NCI-H748 (cell line): ENCODE results near the gene A3GALT2.
"Not testable (repeated sequence)": the region's sequence is repeated elsewhere in the genome, so short reads cannot be mapped to it uniquely, and the experiment has no call there.

Experiments used
- DNase-seq: peaks from one replicate; lab custom pipeline; 2025; ENCODE audit not compliant: unreplicated experiment; lab: John Stamatoyannopoulos, UW

The A3GALT2 gene

DNA sequence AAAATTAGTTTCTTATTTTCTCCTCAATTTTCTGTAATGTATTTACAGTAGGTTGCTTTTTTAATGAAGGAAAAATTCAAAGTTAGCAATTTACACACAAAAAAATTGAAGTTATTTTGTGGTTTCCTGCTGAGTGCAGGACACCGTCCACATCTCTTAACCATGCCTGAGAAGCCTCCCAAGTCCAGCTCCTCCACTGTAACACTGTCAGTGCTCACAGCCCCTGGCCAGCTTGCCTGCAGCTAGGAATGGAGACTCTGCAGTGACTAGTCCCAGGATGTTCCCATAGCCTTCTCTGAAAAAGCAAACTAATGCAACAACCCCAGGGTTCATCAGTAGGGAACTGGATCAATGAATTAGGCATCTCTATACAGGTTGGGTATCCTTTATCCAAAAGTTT lies 3.5 kb downstream of the A3GALT2 start:
- no peak for DNase-seq

DNA sequence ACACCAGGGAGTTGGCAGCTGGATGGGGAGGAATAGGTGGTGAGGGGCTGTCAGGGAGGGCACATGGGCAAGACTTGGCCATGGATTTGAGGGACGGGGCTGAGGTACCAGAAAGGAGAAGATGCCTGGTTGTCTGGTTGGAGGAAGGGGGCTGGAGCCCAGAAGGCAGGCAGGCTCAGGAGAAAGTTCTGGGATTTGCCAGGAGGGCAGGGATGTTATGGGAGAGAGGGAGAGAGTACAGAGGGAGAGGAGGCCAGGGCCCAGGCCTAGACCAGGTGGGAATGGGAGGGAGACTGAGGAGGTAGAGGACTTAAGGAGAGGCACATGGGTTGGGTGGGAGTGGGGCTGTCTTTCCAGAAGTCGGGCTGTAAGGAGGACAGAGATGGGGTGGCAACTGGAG lies 4.3 kb downstream of the A3GALT2 start:
- DNase-seq, result no peak

DNA sequence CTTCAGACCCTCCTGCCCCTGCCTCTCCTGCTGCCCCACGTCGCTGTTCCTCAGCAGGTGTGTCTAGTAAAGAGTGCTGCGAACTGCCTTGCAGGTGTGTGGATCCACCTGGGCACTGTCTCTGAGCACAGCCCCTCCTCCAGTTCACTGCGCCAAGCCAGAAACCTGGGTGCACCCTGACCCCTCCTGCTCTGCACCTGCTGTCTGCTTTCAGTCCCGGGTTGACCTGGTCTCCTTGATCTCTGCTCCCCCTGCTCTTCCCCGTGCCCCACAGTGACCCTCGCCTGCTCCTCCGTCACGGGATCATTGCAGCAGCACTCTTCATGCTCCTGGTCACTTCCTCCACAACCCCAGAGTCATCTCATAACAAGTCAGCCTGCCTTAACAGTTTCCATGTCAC lies 6.5 kb downstream of the A3GALT2 start:
- DNase-seq, result no peak

DNA sequence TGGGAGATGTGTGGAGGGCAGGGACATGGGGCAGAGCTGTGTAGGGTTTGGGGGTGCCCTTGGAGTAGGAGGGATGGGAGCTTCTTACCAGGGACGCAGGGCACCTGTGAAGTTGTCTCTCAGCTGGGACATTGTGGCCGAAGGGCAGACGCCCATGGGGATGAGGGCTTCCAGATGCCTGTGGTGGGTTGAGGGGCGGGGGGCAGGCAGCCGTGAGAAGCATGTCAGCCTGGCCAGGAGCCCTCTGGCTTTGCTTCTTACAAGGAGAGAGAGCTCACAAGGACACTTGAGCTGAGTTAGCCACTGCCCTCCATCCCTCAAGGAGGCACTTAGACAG lies 8.5 kb downstream of the A3GALT2 start:
- DNase-seq, result no peak

DNA sequence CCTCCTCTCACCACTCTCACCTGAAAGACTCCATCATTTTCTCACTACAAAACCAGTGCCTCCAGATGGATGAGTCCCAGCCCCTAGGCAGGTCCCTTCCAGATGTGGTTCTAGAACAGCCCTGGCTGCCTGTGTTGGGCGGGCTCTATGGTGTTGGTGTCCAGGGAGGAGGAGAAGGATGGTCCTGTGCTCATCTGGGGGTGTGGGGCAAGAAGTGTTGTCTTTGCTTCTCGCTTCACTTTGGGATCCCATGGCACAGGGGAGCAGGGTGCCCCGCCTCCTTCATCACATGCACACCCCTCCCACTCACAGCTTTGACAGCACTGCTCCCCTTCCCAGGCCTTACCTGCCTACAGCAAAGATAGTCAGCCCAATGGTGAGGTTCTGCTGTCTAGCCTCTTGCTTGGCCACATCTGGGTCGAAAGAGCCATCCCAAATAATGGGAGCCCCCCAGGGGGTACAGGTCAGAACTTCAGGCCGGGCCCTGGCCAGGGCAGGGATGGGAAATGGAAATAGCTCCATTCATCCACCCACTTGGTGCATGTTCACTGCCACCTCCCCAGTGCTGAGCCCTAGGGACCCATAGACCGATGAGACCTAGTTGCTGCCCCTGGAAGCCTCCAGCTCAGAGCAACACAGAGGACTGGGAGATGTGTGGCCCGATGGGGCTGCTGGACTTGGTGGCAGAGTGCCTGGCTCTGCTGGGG lies 9.0 kb downstream of the A3GALT2 start:
- no peak for DNase-seq

DNA sequence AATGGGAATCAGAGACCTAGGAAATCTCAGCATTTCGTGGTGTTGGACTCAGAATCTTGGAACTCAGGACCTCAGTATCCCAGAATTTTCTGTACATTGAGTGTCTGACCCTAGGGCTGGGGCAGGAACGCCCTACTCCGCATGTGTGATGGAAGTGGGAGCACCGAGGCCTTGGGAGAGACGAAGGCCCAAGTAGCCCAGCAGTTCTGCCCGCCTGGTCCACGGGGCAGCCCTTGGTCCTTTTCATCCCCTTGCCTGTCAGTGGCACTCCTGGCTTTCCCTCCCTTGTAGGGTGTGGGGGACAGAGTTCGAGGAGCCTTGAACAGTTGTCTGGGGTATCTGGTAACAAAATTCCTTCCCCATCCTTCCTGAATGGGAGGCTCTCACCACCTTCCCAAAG lies 10.2 kb downstream of the A3GALT2 start:
- DNase-seq, result no peak

DNA sequence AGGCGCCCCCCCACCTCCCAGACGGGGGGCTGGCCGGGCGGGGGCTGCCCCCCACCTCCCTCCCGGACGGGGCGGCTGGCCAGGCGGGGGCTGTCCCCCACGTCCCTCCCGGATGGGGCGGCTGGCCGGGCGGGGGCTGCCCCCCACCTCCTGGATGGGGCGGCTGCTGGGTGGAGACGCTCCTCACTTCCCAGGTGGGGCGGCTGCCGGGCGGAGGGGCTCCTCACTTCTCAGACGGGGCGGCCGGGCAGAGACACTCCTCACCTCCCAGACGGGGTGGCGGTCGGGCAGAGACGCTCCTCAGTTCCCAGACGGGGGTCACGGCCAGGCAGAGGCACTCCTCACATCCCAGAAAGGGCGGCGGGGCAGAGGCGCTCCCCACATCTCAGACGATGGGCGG lies 11.5 kb downstream of the A3GALT2 start:
- not testable (repeated sequence) for DNase-seq

DNA sequence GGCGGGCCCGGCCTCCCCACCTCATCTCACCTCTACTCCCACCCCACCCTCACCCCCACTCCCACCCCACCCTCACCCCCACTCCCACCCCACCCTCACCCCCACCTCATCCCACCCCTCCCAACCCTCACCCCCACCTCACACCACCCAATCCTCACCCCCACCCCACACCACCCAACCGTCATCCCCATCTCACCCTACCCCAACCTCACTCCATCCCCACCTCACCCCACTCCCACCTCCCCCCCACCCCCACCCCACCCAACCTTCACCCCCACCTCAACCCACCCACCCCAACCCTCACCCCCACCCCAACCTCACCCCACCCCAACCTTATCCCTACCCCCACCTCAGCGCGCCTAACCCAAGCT lies 13.4 kb downstream of the A3GALT2 start:
- DNase-seq, result no peak

DNA sequence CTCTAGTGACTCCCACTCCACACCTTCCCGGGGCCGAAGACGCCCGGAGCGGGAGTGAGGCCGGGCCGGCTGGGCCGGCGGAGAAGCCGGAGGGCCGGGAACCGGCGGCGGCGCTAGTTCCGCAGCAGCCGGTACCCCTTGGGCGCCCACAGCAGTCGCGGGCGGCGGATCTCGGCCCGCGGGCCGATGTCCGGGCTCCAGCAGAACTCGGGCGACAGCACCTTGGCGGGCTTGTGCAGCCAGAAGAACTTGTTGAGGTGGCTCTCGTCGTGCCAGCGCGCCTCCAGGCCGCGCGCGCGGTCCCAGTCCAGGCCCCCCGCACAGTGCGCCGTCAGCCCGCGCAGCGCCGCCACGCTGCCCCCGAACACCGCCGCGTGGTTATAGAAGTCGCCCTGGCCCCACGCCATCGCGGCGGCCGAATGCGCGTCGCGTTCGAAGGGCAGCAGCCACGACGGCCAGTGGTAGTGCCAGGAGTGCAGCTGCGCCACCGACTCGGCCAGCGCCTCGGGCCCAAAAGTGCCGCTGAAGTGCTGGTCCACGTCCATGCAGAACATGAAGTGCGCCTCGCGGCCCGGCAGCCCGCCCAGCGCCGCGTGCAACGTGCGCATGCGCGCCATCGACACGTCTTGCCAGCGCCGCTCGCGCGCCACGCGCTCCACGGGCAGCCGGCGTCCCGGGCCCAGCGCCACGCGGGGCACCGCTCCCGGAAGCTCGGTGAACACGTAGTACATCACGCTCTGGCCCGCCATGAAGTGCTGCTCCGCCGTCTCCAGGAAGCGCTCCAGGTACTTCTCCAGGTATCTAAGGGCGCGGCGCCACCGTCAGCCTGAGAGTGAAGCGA lies 14.0 kb downstream of the A3GALT2 start:
- no peak for DNase-seq

DNA sequence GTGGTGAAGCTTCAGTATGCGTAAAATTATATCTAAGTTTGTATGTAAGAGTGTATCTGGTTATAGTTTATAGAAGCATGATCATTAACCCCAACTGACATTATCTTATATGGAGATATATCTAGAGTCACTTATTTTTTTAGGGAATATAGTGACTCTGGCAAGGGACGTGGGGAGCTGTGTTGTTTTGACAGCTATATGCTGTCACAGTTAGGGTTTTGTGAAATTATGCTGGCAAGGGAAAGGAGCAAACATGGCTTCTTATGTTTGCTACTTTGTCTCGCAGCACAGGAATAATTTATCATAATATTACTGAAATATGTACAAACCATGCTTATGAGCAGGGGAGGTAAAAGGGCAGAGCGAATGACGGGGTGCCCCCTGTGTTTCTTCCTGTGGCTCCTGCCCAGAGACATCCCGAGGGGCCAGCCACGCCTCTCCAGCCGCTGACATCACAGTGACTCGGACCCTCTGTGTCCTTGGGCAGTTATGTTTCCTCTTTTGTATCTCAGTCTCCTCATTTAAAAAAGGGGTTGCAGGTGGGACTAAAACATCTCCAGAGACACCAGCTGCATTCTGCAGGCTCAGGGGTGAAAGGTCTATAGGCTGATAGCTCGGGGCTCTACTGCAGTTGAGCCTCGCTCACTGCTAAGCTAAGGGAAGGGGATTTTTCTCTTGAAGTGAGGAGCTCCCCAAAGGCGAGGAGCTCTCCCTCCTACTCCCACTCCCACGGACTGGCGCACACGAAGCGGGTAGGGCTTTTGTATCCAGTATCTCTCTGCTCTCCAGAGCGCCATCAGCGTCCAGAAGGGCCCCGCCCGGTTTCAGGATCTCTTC lies 14.9 kb downstream of the A3GALT2 start:
- no peak for DNase-seq

DNA sequence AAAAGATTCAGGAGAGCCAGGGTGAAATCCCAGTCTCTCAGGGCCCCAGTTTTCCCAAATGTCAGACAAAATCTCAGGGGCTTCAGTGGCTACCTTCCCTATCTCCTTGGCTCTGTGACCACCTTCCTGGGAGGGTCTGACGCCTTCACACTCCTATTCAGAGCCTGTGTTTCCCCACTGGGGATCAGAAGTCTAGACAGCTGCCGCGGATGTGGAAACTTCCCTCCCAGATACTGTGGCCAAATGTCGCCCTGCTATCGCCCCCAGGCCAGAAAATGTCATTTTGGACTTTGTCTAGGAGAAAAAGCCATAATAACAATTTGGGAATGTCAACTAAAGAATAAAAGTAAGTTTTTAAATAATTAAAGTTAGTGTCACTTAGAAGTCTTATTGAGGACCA lies 15.9 kb downstream of the A3GALT2 start:
- no peak for DNase-seq

DNA sequence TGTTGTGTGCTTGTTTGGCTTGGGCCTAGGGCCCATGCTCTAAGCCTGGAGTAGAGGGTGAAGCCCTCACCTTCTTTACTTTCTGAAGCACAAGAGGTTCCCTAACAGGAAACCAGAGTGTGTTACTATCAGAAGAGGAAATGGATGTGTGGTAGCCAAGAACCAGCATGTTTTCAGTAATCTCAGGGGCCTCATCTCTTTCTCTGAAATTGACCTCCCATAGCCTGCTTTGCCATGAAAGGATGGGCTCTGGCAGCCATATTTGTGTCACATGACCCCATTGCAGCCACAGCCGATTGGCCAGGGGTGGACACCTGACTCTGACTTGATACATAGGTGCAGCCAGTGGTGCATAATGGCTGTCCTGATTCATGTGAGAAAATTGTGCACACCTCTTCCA lies 18.6 kb downstream of the A3GALT2 start:
- no peak for DNase-seq

DNA sequence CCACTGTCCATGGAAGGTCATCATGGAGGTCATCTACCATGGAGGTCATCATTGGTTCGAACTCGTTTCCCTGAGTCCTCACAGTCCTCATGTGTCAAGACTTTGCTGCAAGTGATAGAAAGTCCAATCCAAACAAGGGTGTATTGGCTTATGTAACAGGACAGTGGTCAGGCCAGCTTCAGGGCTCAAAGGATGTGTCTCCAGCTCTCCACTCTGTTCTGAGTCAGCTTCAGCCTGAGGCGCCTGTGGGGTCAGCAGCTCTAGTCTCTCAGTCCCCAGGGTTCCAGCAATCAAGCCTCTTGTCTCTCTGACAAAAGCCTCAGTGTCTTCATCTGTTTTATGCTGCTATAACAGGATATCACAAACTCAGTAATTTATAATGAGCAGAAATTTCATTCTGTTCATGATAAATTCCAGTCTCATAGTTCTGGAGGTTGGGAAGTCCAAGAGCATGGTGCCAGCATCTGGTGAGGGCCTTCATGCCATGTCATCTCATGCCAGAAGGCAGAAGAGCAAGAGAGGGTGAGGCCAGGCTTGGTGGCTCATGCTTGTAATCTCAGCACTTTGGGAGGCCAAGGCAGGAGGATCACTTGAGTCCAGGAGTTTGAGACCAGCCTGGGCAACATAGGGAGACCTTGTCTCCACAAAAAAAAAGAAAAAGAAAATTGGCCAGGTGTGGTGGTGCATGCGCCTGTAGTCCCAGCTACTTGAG lies 19.5 kb downstream of the A3GALT2 start:
- DNase-seq, result no peak

DNA sequence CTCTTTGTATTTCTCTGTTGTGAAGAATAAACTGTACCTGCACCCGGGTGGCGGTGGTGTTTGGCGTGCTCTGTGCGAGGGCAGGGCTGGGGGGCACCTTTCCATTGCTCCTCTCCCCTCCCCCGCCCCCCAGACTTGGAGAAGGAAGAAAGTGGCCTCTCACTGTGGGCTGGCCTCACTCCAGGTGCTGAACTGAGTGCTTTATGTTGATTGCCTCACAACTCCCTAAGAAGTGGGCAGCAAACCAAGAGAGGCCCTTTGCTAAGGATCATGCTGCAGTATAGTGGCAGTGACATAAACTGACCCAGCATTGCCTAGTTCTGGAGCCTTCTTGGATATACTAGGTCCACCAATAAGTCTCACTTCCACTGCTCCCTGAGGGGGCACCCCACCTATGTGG lies 20.2 kb downstream of the A3GALT2 start:
- no peak for DNase-seq

DNA sequence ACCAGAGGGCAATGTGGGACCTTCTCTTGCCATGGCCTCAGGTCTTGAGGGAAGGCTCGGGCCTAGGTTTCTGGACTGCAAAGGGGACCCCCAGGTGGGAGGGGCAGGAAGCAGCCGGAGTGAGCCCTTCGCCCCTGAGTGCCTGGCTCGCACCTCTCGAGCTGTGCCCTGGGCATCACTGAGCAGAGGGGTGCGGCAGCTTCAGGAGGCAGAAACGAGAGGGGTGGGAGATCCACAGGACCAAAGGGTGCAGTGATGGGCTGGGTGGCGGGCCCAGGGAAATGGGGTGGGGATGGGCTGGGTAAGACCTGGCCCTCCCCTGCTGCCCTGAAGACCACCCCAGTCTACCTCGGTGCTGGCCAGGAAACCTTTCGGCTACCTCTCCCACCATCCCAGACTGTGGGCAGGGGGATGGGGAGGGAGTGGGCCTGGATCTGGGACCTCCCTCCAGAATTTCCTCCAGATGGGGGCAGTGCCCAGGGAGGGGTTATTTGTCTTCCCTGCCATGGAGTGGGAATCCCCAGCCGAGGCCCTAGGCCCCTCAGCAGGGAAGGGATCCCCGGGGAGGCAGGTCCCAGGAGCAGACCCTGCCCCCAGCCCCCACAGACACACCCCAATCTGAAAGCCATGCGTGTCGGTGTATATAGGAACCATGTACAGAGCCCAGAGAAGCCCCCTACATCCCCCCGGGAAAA lies 21.3 kb downstream of the A3GALT2 start:
- DNase-seq, result no peak

DNA sequence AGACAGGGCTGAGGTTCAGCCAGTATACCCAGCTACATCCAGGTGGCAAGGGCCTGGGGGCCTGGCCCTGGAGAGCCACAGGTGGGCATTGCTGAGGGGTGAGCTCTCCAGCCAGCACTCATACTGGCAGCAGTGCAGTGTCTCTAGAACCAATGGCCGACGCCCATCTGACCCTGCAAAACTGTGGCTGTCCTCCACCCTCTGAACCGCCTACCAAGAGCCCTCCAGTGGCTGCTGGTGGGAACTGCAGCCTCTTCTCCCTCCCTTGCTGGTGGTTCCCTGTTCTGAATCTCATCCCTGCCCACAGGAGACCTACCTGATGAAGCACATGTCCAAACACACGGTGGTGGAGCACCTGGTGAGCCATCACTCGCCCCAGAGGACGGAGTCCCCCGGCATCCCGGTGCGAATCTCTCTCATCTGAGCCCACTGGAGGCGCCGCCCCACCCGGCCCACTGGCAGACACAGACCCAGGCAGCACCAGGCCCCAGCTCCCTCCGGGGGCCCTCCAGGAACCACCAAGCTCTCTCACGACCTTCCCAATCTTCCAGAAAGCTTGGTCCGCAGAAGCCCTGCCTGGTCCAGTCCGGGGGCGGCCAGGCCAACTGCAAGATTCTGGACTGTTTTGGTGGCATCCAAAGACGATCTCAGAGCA lies 22.1 kb downstream of the A3GALT2 start:
- peak; percentile 49 for DNase-seq

DNA sequence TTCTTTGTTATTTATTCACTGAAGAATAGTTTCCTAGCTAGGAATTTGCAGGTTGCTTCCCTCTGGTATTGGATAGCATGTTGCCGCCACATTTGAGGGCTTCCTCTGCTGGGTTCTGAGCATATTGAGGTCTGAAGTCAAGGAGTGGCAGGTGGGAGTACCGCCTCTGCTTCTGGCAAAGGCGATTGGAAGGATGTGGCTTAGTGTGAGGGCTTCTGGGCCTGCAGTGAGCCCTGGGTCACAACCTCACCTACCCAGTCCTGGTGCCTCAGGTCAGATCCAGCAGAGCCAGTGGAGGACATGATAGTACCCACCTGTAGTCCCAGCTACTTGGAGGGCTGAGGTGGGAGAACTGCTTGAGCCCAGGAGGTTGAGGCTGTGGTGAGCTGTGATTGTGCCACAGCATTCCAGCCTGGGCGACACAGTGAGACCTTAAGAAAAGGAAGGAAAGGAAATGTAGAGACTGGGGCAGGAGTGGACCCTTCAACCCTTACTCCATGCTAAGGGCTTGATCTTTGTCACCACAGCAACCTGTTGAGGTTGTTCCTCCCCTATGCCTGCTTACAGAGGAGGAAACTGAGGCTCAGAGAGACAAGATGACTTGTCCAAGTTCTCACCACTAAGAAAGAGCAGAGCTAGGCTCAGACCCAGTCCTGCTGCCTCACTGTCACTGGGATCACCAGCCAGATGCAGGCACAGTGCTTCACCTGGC lies 22.8 kb downstream of the A3GALT2 start:
- no peak for DNase-seq

DNA sequence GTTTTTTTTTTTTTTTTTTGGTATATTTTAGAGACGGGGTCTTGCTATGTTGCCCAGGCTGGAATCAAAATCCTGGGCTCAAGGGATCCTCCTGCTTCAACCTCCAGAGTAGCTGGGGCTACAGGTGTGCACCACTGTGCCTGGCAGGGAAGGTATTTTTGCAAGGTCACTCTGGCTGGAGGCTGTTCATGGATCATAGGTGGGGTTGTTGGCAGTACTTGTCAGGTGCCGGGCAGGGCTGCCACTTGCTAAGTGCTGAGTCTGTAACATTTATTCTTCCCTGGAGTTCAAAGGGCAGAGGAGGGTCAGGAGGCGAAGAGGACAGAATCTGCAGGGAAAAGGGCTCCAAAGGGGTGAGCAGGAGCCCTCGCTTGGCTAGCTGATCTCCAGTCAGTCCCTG lies 24.1 kb downstream of the A3GALT2 start:
- DNase-seq, result no peak

DNA sequence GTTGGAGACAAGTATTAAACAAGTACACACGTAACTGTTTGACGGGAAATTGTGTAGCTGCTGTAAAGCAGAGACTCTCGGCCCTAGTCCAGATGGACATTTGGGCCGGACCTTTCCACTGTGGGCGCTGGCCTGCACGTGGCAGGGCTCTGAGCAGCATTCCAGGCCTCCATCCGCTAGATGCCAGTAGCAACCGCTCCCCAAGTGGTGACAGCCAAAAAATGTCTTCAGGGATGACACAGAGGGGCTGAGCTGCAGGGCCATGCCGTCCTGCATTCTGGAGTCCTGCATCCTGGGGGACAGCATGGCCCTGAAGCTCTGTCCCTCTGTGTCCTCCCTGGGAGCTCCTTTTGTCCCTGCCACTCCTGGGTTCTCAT lies 24.8 kb downstream of the A3GALT2 start:
- DNase-seq, result no peak
